ENCODE results near the gene GP9.

The GP9 gene

DNA sequence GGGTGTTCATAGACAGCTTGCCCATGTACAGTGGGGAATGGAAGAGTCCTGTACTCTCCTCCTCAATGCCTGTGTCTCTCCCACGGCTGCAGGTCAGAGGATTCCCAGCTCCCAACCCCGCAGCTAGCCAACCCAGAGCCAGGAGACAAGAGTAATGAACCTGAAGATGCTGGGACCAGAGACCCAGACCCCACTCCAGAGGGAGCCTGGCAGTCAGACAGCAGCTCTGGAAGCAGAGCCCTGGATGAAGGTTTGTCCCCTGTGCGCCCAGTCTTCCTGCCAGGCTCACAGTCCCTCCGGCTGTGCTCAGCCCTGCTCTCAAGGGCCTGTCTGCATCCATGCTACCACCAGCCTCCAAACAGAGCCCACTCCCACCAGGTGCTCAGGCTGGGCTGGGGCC lies 30.0 kb upstream of the GP9 start:
- no peak for DNase-seq

- DNase-seq = no peak
Observed at GRCh38 chr3:129031476-129032215, 28.9 kb upstream of the GP9 start.

GRCh38 chr3:129032716-129033115 lies 27.9 kb upstream of the GP9 start:
- DNase-seq = no peak

GRCh38 chr3:129033151-129033550 lies 27.4 kb upstream of the GP9 start:
- no peak for DNase-seq

DNA sequence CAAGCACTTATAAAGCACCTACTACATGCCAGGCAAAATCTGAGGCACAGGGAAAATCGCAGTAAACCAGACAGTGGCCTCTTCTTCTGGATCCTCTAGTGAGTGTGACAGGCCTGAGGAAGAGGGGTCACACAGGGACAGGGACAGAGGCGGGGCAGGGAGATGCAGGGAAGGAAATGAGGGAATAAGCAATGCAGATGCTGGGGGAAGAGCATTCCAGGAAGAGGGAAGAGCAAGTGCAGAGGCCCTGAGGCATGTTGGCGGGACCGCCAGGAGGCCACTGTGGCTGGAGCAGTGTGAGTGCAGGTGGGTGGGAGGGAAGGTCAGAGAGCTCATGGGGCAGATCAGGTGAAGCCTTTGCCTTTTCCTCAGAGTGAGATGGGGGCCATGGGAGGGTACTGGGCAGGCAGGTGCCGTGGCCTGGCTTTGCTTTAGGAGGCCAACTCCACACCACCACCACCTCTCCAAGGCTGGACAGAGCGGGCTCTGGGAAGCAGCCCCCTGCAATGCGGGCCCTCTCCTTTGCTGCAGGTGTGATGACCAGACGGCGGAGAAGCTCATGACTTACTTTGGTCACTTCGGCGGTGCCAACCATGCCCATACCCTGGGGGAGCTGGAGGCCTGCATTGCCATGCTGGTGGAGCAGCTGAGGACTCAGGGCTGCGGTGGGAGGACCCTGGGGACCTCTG lies 26.8 kb upstream of the GP9 start:
- no peak for DNase-seq

GRCh38 chr3:129034642-129035041 lies 25.9 kb upstream of the GP9 start:
- peak; percentile 14 for DNase-seq

GRCh38 chr3:129035360-129036221 lies 25.0 kb upstream of the GP9 start:
- DNase-seq = no peak

GRCh38 chr3:129036222-129037092 lies 24.1 kb upstream of the GP9 start:
- DNase-seq = no peak

DNA sequence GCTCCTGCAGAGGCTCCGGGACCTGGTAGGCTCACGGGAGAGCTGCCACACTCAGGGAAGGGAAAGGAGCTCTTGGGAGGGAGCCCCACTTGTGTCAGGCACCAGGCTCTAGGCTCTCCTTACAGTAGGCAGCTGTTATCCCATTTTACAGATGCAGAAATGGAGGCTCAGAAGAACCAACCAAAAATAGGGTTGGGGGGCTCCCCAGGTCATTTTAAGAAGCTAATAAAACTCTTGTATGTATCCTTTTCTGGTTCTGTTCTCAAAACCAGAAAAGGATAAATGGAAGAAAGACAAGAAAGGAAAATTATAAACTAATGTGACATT lies 23.5 kb upstream of the GP9 start:
- DNase-seq = no peak

DNA sequence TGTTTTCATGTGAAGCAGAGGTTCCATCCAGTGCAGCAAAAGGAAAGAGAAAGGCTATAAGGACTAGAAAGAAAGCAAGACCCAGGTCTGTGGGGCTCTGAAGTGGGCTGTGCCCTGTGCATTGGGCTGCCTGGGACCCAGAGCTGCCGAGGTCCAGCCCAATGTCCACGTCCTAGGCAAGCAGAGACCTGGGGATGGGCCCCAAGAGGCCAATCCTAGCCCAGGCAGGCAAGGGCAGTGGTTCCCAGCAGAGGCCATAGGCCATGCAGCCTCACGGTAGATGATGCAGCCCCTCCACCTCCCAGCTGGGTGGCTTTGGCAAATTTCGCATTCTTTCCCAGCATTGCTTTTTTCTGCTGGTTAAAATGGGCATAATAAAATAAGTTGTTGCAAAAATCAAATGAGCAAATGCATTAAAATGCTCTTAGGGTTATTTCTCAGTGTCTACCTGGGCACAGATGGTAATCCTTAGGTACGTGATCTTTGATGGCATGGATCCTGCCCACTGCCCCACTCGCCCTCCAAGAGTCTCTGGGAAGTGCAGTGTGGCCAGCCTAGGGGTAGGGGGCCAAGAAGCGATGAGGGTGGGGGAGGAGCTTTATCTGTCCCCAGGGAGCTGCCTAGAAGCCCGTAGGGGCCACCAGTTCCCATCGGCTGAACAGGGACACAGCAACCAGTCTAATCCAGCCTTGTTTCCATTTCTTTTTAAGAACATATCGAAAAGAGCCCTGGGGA lies 22.3 kb upstream of the GP9 start:
- no peak for DNase-seq

DNA sequence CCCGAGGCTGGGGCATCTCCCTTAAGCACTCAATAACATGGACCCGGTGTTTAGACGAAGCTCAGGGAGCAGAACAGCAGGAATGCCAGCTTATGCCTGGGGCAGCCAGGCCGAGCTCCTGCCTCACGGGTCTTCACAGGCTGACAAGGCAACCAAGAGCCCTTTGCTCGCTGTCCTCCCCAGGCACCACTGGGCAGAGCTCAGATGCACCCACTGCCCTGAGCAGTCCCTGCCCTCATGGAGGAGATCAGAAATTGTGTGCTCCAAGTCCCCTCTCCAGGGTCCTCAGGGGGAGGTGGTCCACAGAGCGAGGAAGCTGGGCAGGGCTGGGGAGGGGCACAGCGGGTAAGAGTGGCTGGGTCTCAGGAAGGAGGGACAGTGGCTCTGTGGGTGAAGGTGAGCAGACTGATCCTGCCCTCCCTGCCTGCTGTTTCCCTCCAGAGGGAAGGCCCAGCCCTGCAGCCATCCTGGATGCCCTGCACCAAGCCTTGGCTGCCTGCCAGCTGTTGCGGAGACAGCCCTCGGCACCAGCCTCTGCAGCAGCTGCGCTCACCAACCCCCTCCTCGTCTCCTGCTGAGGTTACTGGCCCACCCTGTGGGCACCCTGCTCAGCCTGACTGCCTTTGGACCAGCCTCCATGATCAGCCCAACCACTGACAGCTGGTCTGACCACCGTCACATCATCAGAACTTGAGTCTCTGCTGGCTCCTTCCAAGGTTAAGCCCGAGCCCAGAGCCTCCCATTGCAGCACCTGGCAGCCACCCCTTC lies 21.1 kb upstream of the GP9 start:
- DNase-seq = no peak

- DNase-seq = no peak
Observed at GRCh38 chr3:129040039-129040336, 20.6 kb upstream of the GP9 start.

GRCh38 chr3:129040579-129041300 lies 19.8 kb upstream of the GP9 start:
- no peak for DNase-seq

GRCh38 chr3:129045675-129046036 lies 14.9 kb upstream of the GP9 start:
- peak; percentile 30 for DNase-seq

GRCh38 chr3:129046037-129046731 lies 14.4 kb upstream of the GP9 start:
- no peak for DNase-seq

GRCh38 chr3:129046732-129047552 lies 13.6 kb upstream of the GP9 start:
- no peak for DNase-seq

DNA sequence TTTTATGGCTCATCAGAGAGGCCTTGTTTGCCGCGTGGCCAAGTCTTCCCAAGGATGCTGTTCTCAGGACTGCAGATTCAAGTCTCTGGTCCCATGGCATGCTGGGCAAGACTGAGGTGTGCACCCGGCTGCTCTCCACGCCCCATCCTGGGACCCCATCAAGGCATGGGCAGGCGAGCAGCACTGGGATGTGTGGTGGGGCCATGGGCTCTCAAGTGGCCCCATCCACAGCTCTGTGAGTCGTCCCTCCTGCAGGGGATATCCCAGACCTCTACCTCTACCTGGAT lies 13.1 kb upstream of the GP9 start:
- no peak for DNase-seq

DNA sequence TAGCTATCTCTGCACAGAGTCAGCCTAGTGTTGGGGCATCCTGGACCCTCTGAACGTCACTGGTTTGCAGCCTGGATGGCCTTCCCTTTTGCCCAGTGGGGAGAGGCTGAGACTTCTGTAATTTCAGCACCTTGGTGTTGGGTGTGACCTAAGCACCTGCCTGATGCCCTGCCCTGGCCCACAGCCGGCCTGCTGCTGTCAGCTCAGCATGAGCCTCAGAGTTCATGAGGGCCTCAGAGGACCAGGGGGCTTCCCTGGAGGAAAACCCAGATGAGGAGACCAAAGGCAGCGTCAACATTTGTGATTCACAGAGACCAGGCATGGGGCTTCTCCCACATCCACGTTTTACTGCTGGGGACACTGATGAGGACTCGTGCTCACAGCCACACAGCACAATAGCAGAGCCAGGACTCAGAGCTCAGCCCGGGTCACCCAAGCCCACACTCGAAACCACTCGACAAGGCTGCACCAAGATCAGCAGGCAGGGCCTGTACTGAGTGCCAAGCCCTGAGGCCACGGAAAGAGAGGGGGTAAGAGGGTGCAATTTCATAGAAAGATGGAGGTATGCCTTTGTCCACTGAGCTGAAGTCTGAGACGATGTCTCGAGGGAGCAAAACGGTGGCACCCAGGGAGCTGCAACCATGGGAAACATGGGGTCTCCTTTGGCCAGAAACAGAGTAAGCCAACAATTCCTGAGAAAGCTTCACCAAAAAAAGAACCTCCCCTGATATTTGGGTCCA lies 9.9 kb upstream of the GP9 start:
- DNase-seq = no peak

DNA sequence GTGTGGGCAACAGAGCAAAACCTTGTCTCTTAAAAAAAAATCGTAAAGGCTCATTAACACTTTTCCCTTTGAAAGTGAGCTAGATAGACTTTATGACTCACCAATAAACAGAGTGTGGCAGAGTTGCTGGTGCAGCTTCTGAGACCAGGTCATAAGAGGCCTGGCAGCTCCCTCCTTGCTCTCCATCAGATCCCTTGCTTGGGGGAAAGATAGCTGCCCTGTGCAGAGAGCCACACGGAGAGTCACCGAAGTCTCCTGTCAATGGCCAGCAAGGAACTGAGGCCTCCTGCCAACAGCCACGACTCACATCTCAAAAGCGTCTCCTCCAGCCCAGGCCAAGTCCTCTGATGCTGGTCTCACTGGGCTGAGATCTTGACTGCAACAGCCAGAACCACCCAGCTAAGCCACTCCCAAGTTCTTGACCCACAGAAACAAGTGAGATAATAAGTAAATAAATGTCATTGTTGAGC lies 8.7 kb upstream of the GP9 start:
- no peak for DNase-seq

Measured in activated CD4-positive, alpha-beta T cell treated with anti-CD3 and anti-CD28 coated beads, Interleukin-2, Interleukin-6, amounts not matched to agents 100 ng/mL and 50 ng/mL, durations not matched to agents 16 hours and 8 hours (primary cell).